K562 (cell line): ENCODE results near the gene DOK4. TPM values are rescaled to one million over a fixed set of nuclear protein-coding genes. Genes with fewer than 3 reads are reported as not detected.
A peak's percentile ranks its signal among the peaks of the same experiment; 100 is the strongest.

Experiments used
- ATAC-seq: fragments of 200-7000 bp; cut with Tn5 transposase; 3 replicates; pipeline ENCODE4 v1.9.1; 2020; ENCODE audit warnings: moderate library complexity
- BruUV-seq: library from RNA; stranded (reverse); fragments of 400-500 nt; replicated peaks from 2 replicates; lab custom pipeline; 2021; lab: Mats Ljungman, UMichigan
- CTCF ChIA-PET: fragments of 300-600 bp; formaldehyde crosslinking; extraction: SDS; loops from one replicate; lab custom pipeline; 2021; ENCODE audit warnings: low intra/inter-chr PET ratio; lab: Yijun Ruan, JAX
- POLR2A ChIA-PET: fragments of 300-600, 350-650 bp; sonication (Branson Sonifier 250); formaldehyde crosslinking; extraction: SDS; loops from one replicate; lab custom pipeline; 2021; ENCODE audit warnings: antibody characterized with exemption, inconsistent platforms; lab: Yijun Ruan, JAX
- DNase-seq, 4 experiments: peaks; one replicate each; pipeline versions ENCODE4 v3.0.0 to v3.0.0-alpha.2; 2011 to 2018; ENCODE audit warnings: low spot score in 3 of 4, mixed read lengths in 3 of 4; ENCODE audit errors: extremely low read depth in 1 of 4
- FAIRE-seq: peaks from 2 replicates; lab custom pipeline; 2011; peaks lifted over from hg19 to GRCh38; lab: Jason Lieb, UNC
- H2AFZ ChIP-seq: 2 replicates; pipeline ENCODE4 v1.6.0; 2011; ENCODE audit warnings: low read depth, low read length, control low read depth, inconsistent platforms
- H3K27ac ChIP-seq: fragments of 200-600 bp; 3 replicates; pipeline ENCODE4 v1.8.0; 2011; ENCODE audit warnings: low read depth, mild to moderate bottlenecking, control low read depth, inconsistent platforms, low read length, moderate library complexity, mixed read lengths; ENCODE audit errors: extremely low read depth
- H3K27me3 ChIP-seq, 2 experiments: fragments of 300-600 bp in 1 of 2; 2 replicates in 1 of 2; 3 replicates in 1 of 2; pipeline versions ENCODE4 v1.6.0 to v1.8.0; 2011; ENCODE audit warnings: inconsistent platforms in 2 of 2, low read length in 2 of 2, mild to moderate bottlenecking in 1 of 2, mixed read lengths in 1 of 2, moderate library complexity in 1 of 2; ENCODE audit not compliant: control insufficient read depth in 2 of 2, insufficient read depth in 2 of 2
- H3K36me3 ChIP-seq: fragments of 300-600 bp; 3 replicates; pipeline ENCODE4 v1.8.0; 2011; ENCODE audit warnings: mild to moderate bottlenecking, low read length, inconsistent platforms; ENCODE audit not compliant: control insufficient read depth, insufficient read depth
- H3K4me1 ChIP-seq, 2 experiments: fragments of 200-600 bp in 1 of 2; replicated peaks in 1 of 2; 2 replicates in 1 of 2; 3 replicates in 1 of 2; pipeline versions ENCODE4 v1.5.1 to v1.8.0; 2011; ENCODE audit warnings: inconsistent platforms in 2 of 2, low read length in 2 of 2, mild to moderate bottlenecking in 1 of 2, mixed read lengths in 1 of 2, moderate library complexity in 1 of 2; ENCODE audit not compliant: control insufficient read depth in 2 of 2, insufficient read depth in 2 of 2
- H3K4me2 ChIP-seq: 2 replicates; pipeline ENCODE4 v1.6.1; 2011; ENCODE audit warnings: low read length, control low read depth, inconsistent platforms, mixed read lengths; ENCODE audit not compliant: insufficient read depth
- H3K4me3 ChIP-seq: fragments of 200-600 bp; sonication (generic), shearing (Covaris generic); 2 replicates; pipeline ENCODE4 v1.5.1; 2016; ENCODE audit warnings: control low read depth, inconsistent platforms
- H3K79me2 ChIP-seq: fragments of 200-600 bp; 3 replicates; pipeline ENCODE4 v1.8.0; 2011; ENCODE audit warnings: low read length, inconsistent platforms; ENCODE audit not compliant: control insufficient read depth, insufficient read depth
- H3K9ac ChIP-seq, 2 experiments: 2 replicates each; pipeline versions ENCODE4 v1.6.0 to v1.6.1; 2011; ENCODE audit warnings: low read depth in 2 of 2, low read length in 2 of 2, control low read depth in 1 of 2, inconsistent platforms in 1 of 2, mild to moderate bottlenecking in 1 of 2, mixed read lengths in 1 of 2; ENCODE audit not compliant: insufficient read depth in 1 of 2
- H3K9me1 ChIP-seq: one replicate; pipeline ENCODE4 v1.6.0; 2011; ENCODE audit warnings: inconsistent platforms, mild to moderate bottlenecking, low read length, moderate library complexity; ENCODE audit not compliant: control insufficient read depth, insufficient read depth
- H3K9me3 ChIP-seq: replicated peaks from 2 replicates; pipeline ENCODE4 v1.5.1; 2011; ENCODE audit warnings: low read depth, low read length, inconsistent platforms; ENCODE audit not compliant: control insufficient read depth, insufficient read depth
- H4K20me1 ChIP-seq: replicated peaks from 2 replicates; pipeline ENCODE4 v1.6.1; 2011; ENCODE audit warnings: low read length, inconsistent platforms, mixed read lengths; ENCODE audit not compliant: control insufficient read depth, insufficient read depth
- CSDE1 ChIP-seq, 2 experiments: fragments of 450-650 bp; IDR thresholded peaks; 2 replicates each; pipeline ENCODE4 v1.6.1; 2016; ENCODE audit warnings: mild to moderate bottlenecking in 1 of 2
- KAT2B ChIP-seq: IDR thresholded peaks from one replicate; pipeline ENCODE4 v1.6.1; 2012; ENCODE audit warnings: low read depth, mild to moderate bottlenecking, control low read depth, inconsistent platforms, low read length, moderate library complexity
- MED1 ChIP-seq: sonication (generic); formaldehyde crosslinking; IDR thresholded peaks from 2 replicates; pipeline ENCODE4 v1.8.1; 2023; ENCODE audit warnings: missing genetic modification reagents, borderline replicate concordance
- PATZ1 ChIP-seq: fragments of 250-450 bp; sonication (Bioruptor Pico); IDR thresholded peaks from 2 replicates; pipeline ENCODE4 v1.5.0; 2020; ENCODE audit warnings: mild to moderate bottlenecking, borderline replicate concordance
- PKNOX1 ChIP-seq: fragments of 450-650 bp; IDR thresholded peaks from 2 replicates; pipeline ENCODE4 v1.6.1; 2016
- POLR2G ChIP-seq: fragments of 200-400 bp; formaldehyde crosslinking; IDR thresholded peaks from 2 replicates; pipeline ENCODE4 v1.6.1; 2017; ENCODE audit warnings: low read depth, mild to moderate bottlenecking, antibody characterized with exemption, low read length, moderate library complexity
- ZNF23 ChIP-seq: fragments of 250-450 bp; sonication (Bioruptor Pico); IDR thresholded peaks from 2 replicates; pipeline ENCODE4 v1.4.0; 2020; ENCODE audit warnings: mild to moderate bottlenecking
- ZNF561 ChIP-seq: fragments of 450-650 bp; formaldehyde crosslinking; conservative IDR thresholded peaks from 2 replicates; pipeline ENCODE4 v1.4.0; 2020; ENCODE audit warnings: mild to moderate bottlenecking, moderate library complexity
- WGBS: fragments of 100-300 bp; shearing (Covaris generic); methylation state at CpG from one replicate; pipeline ENCODE4 v1.1.6; 2016; ENCODE audit warnings: low coverage, mixed read lengths; ENCODE audit not compliant: insufficient coverage; ENCODE audit errors: missing lambda C conversion rate; 5-methylcytosine and 5-hydroxymethylcytosine counted together
- in situ Hi-C: fragments of 300-500 bp; cut with MboI; formaldehyde crosslinking; loops from 4 replicates; pipeline ENCODE4 v1.15.0; 2018; ENCODE audit warnings: inconsistent platforms, mixed read lengths
- intact Hi-C: fragments of 100-400 bp; cut with micrococcal nuclease; formaldehyde crosslinking; loops from 2 replicates; pipeline ENCODE4 v1.14.2; 2022
- polyA plus RNA-seq, 8 experiments: library from polyadenylated mRNA; depleted of rRNA in 4 of 8; stranded (reverse) in 5 of 8; unstranded in 3 of 8; fragments of >200 nt; fragmentation: Nextera tagmentation in 2 of 8; fragmentation: Illumina TruSeq in 1 of 8; extraction: Ambion mirVana in 2 of 8; extraction: Trizol in 1 of 8; gene quantifications; 2 replicates each; pipeline versions ENCODE4 v1.2.1 to v1.2.3, GENCODE V29; 2011 to 2014; ENCODE audit warnings: inconsistent platforms in 1 of 8, missing spikeins in 1 of 8
- total RNA-seq, 7 experiments: library from RNA; depleted of rRNA in 6 of 7; stranded (reverse); fragments of >200 nt in 6 of 7; fragmentation: Illumina TruSeq in 2 of 7; extraction: Trizol in 2 of 7; gene quantifications; 2 replicates each; pipeline versions ENCODE4 v1.2.1 to v1.2.3, GENCODE V29; 2011 to 2021; ENCODE audit warnings: low replicate concordance in 1 of 7

The DOK4 gene
- total and polyA plus RNA-seq, 9 of the 15 experiments (the other 6 are each of a cell fraction or from before 2014, with no cell fraction given): 0.10 to 14.4 (median 8.3) TPM

- H3K79me2 ChIP-seq: no peaks in the 10 kb centered on the region
- TF ChIP-seq ZNF561 (CRISPR knock-in tag): no peak
- TF ChIP-seq ZNF23 (CRISPR knock-in tag): no peak
- TF ChIP-seq CSDE1 (IDR thresholded peaks at IDR 0.05): no peak
- TF ChIP-seq PKNOX1: no peak
- no peak for TF ChIP-seq PATZ1 (CRISPR knock-in tag)
- no peak for TF ChIP-seq KAT2B
- no peak for TF ChIP-seq POLR2G
- no peak for TF ChIP-seq MED1 (CRISPR knock-in tag)
- ATAC-seq (no peak), DNase-seq (no peak), FAIRE-seq (peak; percentile 67)
- H3K36me3 ChIP-seq: peaks cover 92% of the 10 kb centered on the region
- H4K20me1 ChIP-seq: no peaks in the 10 kb centered on the region
- no peaks in the 10 kb centered on the region for H3K27me3 ChIP-seq
- H3K9me1 ChIP-seq: no peaks in the 10 kb centered on the region
- intact Hi-C loops: no loop called here
- no peaks in the 10 kb centered on the region for H3K4me1 ChIP-seq
- no peaks in the 10 kb centered on the region for H3K9me3 ChIP-seq
- BruUV-seq: no TSS peak
- ChIA-PET POLR2A (interaction anchor here (0.6 to 2.5 kb wide), 3 partner anchors 8 to 76 kb away, joined by 4 to 8 read pairs (median 8); no protein-coding TSS in a partner anchor), CTCF (no interaction called here)
- no peak overlapping the region for H3K27ac ChIP-seq
- no peak overlapping the region for H2AFZ ChIP-seq
- H3K4me2 ChIP-seq: no peak overlapping the region
- no peak overlapping the region for H3K9ac ChIP-seq
- in situ Hi-C loops: no loop called here
- no peak overlapping the region for H3K4me3 ChIP-seq
- 100% methylated on average over 2 of the region's 2 CpGs for WGBS
Measured at GRCh38 chr16:57434003-57434402, 52.3 kb downstream of the DOK4 start.
